ENCODE data around the gene PRR11.

- no peak for TF ChIP-seq CTCF (conservative IDR thresholded peaks at IDR 0.05; ENCODE audit: low read depth, low read length)
- TF ChIP-seq RAD21 (IDR thresholded peaks at IDR 0.05; ENCODE audit: low read length) = no peak
- TF ChIP-seq POLR2A (IDR thresholded peaks at IDR 0.05; ENCODE audit: low read depth, low read length) = no peak
- no peak for TF ChIP-seq RFX5 (IDR thresholded peaks at IDR 0.05; ENCODE audit: low read depth, low read length)
- TF ChIP-seq RCOR1 (IDR thresholded peaks at IDR 0.05; ENCODE audit: insufficient replicate concordance, low read length) = no peak
- TF ChIP-seq BHLHE40 (IDR thresholded peaks at IDR 0.05; ENCODE audit: low read depth, low read length) = no peak
- no peak for TF ChIP-seq USF2 (IDR thresholded peaks at IDR 0.05; ENCODE audit: low read depth, low read length)
- TF ChIP-seq CEBPB (IDR thresholded peaks at IDR 0.05; ENCODE audit: low read depth, low read length) = no peak
- TF ChIP-seq SMC3 (IDR thresholded peaks at IDR 0.05; ENCODE audit: low read depth, low read length) = no peak
- no peak for TF ChIP-seq MXI1 (IDR thresholded peaks at IDR 0.05; ENCODE audit: borderline replicate concordance, low read depth, low read length)
- no peak for TF ChIP-seq CHD1 (IDR thresholded peaks at IDR 0.05; ENCODE audit: low read depth, low read length)
- TF ChIP-seq MAZ (IDR thresholded peaks at IDR 0.05; ENCODE audit: borderline replicate concordance, low read depth, low read length) = no peak
- no peak for TF ChIP-seq MAFK (IDR thresholded peaks at IDR 0.05; ENCODE audit: low read depth, low read length)
- no peak for TF ChIP-seq FOS (IDR thresholded peaks at IDR 0.05; ENCODE audit: low read depth, low read length)
Observed at GRCh38 chr17:59238906-59239305, 83.4 kb downstream of the PRR11 start.
